HG02610 (cell line): ENCODE measurements around the gene C16orf78.
A peak's percentile ranks its signal among the peaks of the same experiment; 100 is the strongest.

Source experiments
- ATAC-seq: cut with Tn5 transposase; IDR thresholded peaks from one replicate; pipeline ENCODE4 v1.9.1; 2021; ENCODE audit warnings: mild to moderate bottlenecking, moderate library complexity; ENCODE audit not compliant: unreplicated experiment

Gene C16orf78

DNA sequence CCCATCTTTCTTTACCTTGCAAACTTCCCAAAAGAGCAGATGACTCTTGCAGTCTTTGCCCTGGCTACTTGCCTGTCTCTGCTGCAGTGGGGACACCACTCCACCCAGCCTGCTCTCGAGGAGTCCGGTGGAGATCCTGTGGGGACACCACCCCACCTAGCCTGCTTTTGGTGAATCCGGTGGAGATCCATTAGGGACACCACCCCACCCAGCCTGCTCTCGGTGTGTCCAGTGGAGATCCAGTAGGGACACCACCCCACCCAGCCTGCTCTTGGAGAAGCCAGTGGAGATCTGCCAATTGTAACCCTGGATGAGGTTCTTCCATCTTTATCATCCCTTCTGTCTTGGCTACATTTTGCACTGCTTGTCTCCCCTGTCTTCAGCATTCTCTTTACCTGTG lies 54.2 kb downstream of the C16orf78 start:
- ATAC-seq: no peak

DNA sequence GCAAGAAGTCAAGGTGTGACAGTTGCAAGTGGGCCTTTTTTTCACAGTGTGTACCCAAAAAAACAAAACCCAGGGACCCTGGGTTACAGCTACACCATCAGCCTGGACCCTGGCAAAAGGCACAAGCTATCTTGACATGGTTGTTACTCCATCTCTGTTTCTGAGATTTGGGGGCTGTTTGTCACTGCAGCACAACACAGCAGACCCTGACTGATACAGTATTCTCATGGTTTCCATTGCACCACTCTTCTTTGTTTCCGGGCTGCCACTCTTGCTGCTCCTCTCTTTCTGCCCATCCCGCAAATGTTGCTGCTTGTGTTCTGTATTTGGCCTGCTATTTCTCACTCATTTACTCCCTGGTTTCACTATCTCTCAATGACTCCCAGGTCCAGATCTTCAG lies 55.2 kb downstream of the C16orf78 start:
- ATAC-seq: no peak

DNA sequence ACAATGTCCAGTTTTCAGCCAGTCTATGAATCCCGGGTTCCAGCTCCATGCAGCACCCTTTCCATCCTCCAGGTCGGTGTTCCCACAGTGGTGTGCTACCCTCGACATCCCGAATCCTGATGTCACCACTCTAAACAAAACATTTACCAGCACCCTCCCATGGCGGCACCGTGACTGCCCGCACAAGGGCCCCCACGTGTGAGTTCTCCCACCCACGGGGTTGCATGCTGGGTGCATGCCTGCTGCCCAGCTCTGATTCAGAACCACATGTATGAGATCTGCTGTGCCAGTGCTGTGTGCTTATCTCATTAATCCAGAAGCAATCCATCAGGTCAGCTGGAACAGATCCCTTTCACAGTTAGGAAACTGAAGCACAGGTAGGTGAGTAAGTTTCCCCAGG lies 57.4 kb downstream of the C16orf78 start:
- no peak for ATAC-seq

DNA sequence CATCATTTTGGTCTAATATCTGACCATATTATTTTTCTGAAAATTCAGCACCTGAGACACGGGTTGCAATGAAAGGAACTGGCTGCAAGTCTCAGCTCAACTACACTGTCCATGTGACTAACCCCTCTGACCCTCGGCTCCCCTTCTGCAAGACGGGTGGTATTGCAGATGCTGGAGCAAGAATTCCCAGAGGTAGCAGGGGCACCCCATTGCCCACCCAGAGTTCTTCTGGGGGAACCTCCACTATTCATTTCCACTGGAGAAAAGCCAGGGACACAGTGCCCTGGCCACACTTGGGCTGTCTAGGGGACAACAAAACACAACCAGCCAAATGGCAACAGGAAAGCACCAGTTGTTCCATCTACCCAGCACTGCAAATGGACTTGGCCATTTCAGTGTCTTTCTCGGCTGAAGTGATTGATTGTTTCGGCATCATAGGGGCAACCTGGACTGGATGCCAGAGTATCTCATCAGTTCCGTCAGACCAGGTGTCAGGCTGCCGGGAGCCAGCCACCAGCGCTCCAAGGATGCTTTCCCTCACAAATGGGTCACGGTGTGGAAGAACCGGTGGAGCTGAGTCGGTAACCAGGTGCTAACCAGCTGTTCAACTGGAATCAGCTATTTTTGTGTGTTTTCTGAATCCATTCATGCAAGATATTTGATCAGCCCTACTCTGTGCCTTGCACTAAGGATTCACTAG lies 58.1 kb downstream of the C16orf78 start:
- no peak for ATAC-seq

DNA sequence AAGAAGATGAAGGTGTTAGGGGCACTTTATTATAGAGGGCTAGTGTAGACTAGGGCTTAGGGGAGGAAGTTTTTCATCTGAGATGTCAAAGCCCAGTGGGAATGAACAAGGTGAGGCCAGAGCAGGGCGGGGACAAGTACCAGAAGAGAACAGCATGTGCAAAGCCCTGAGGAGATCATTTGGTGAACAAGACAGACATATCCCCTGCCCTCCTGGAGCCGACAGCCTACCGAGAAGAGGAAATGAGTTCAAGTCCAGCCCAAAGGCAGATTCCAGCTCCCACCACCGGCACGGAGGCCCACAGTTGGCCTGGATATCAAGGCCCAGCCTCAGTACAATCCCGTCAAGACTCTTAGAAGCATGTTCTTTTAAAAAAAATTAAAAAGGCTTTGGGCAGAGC lies 61.1 kb downstream of the C16orf78 start:
- ATAC-seq: no peak

DNA sequence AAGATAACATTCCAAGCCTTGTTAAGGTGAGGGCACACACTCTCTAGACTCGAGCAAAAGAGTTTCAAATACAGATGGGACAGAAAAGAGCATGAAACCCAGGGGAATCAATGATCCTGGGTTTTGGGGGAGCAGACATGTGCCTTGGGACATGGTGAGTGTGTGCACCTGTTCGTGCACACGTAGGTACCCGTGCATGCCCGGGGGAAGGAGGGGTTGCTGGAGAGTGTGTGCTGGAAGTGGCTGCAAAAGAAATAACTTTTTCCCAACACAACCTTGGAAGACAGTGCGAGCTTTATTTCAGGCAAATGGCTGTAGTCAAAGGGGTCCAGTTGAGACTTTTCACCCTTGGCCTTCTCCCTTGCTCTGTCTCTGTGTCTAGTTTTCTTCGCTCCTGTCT lies 62.6 kb downstream of the C16orf78 start:
- ATAC-seq: no peak

DNA sequence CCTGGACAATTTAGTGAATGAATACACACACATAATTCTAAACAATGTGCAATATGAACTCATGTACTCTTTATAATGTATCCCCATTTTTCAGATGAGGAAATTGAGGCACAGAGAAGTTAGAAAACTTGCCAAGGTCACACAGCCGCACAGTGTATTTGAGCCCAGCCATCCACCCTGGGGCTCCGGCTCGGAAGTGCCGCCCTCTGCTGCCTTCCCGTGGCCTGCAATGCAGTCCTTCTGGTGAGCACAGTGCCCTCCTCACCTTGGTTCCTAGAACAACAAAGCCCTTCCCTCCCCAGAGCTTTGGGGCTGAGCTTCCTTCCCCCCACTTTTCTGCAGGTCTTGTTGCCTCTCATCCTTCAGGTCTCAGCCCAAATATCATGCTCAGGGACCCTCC lies 63.7 kb downstream of the C16orf78 start:
- ATAC-seq: no peak

DNA sequence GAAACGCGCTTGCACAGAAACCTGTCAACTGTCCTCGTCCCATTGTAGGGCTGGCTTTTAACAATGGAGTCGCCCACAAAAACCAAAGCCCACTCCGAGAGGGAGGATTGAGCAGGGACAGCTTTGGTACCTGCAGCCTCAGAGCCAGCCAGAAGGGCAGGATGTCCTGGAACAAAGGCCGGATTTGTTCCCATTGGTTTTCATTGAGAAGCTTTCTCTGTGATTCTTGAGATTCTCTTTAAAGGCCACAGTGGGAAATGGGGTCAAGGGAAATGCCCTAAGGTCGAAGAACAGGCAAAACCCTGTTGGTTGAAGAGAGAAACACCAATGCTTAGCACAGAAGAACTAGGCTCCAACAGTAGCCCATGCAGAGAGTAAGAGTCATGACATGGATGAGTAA lies 65.4 kb downstream of the C16orf78 start:
- no peak for ATAC-seq

DNA sequence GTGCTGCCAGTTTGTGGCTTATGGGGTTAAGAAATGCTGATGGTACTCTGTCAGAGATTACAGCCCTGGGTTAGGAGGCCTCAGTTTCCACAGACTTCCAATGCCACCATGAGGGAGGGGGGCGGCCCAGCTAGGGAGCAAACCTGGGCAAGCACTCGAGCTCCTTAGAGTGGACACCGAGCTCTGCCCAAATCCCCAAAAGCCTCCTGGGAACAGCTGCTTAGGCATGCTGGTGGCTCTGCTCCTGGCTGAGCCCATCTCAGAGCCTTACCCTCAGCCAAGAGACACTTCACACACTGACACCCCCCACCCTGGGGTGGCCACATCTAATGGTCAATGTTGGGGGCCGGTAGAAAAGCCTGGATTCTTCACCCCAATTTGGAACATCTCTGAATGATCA lies 66.1 kb downstream of the C16orf78 start:
- no peak for ATAC-seq

DNA sequence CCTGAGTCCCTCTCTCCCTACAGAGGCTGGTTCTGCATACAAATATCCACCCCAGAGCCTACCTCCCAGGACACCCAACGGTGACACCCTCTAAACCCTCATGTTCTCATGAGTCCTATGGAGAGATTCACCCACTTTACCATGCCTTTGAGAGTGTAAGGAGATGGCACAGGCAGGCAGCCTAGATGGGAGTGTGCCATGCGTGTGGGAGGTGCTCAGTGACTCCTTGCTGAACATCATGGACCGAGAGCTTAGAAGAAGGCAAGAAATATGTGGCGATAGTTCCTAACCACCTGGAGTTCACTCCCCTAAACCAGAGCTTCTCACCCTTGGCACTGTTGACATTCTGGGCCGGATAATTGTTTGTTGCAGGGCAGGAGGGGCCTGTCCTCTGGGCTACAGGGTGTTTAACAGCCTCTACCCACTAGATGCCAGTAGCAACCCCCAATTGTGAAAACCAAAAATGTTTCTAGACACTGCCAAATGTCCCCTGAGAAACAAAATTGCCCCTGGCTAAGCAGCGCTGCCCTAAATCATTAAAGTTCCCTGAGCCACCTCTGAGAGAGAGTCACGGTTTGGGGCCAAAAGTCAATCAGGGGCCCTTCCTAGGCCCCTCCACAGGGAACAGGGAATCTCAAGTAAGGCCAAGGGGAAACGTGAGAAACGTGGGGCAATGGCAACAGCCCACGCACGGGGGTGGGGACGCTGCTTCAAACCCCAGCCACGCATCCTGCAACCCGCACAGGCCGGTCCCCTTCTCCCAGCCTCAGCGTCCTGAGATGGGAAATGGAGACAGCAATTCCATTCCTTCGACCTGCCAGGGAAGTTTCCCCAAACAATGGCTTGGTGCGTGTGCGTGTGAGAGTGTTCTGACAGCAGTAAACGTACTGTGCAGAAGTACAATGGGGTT lies 66.8 kb downstream of the C16orf78 start:
- no peak for ATAC-seq

DNA sequence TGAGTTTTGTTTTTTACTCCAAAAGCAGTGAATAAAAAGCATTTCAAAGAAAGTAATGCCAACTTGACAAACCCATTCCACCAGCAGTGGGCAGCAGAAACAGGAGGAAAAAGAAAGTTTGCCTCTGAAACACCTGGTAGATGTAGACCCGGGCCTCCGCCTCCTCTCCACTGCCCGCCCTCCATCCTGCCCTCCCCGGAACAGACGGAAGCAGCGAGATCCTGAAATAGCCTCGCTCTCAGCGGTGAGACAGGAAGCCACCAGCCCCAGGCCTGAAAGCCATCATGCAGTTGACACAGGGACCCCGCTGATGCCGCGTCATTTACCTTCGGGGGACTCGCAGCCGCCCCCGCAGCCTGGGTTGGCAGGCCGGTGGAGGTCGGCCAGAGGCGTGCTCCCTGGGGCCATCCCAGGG lies 67.8 kb downstream of the C16orf78 start:
- ATAC-seq: peak; percentile 97

DNA sequence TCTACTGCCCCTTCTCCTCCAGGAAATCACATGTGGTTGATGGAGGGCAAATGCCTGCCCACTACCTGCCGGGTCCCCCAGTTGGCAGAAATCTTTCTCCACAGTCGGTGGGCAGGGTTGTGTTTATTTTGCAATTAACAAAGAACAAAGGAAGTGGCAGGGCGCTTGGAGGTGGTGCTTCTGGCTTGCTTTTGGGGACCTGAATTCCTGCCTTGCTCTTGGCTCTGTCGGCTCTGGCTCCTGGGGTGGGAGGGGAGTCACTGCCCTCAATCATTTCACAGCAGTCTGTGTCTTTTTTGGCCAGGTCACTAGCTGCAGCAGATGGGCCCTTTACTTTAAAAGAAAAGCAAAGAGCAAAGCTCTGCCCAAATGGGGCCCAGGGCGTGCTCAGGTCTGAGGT lies 69.2 kb downstream of the C16orf78 start:
- no peak for ATAC-seq

DNA sequence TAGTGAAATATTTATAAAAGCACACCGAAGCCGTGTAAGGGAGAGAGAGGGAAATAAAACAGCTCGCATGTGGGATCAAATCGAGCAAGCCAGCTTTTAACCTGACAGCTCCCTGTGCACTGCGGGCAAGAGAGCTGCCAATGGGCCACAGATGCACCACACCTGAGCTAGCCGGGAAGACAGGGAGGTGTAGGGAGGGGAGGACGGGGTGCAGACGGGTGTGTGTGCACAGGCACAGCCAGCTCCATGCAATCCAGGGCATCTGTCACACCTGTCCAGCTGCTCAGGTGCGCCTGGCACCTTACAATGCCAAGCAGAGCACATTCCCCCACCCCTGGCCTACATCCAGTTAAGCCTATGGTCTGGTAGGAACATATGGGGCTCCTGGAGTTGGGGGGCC lies 70.0 kb downstream of the C16orf78 start:
- ATAC-seq: no peak

DNA sequence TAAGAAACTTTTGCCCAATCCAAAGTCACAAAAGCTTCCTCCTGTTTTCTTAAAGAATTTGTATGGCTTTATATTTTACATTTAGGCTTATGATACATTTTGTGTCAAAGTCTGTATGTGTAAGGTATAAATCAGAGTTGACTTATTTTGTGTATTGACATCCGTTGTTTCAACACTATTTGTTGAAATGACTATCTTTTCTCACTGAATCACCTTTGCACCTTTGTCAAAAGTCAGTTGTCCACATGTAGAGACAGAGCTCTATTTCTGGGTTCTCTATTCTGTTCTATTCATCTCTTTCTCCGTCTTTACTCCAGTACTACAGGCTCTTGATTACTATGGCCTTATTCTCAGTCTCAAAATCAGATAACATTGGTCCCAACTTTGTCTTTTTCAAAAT lies 73.2 kb downstream of the C16orf78 start:
- ATAC-seq: no peak
